HG02884 (cell line): Measurements from ENCODE around the gene KRT72.

Experiments used
- ATAC-seq: cut with Tn5 transposase; IDR thresholded peaks from one replicate; pipeline ENCODE4 v1.9.1; 2021; ENCODE audit warnings: mild to moderate bottlenecking, moderate library complexity; ENCODE audit not compliant: unreplicated experiment

The KRT72 gene

DNA sequence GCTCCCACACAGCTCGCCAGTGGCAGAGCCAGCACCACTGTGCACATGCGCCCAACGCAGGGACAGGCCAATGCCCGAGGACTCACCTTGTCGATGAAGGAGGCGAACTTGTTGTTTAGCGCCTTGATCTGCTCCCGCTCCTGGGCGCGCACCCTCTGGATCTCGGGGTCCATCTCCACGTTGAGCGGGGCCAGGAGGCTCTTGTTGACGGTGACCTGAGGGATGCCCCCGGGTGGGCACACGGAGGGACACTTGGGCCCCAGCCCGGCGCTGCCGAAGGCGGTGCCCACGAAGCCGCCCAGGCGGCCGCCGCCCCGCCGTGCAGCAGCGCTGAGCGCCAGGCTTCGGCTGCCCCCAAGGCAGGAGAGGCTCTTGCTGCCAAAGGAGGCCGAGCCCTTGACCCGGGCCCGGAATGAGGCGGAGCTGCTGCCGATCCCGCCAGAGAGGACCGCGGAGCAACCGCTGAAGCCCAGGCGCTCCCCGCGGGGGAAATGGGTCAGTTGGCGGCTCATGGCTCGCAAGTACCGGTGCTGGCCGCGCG, at the start of gene KRT72:
Gene KRT72, minus strand, starts transcription at position 523 of the 541 bp plus-strand sequence. Its CDS starts 11 bp downstream, at position 512.
- ATAC-seq = no peak

DNA sequence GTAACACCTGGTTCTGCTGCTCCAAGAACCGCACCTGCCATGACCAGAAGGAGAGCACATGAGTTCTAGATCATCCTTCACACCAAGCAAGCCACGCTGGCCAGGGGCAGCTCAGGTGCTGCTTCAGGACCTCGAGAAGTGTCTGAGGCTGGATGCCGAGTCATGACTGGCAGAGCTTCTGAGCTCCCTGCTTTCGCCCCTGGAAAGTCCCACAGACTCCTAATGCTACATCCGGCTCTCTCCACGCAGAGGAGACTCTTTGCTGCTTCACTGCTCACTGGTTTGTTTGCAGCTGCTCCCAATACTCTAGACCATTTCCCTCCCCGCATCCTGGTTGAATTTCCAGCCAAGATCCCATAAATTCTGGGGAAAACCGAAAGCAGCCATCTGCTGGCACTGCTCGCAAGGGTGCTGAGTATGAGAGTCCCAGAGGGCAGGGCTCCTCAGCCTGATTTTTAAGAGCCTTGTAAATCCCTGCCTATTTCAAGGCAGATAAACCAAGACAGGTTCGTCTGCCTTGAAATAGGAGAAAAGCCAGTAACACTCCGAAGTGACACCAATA, 49.3 kb upstream of the KRT72 start:
- no peak for ATAC-seq

DNA sequence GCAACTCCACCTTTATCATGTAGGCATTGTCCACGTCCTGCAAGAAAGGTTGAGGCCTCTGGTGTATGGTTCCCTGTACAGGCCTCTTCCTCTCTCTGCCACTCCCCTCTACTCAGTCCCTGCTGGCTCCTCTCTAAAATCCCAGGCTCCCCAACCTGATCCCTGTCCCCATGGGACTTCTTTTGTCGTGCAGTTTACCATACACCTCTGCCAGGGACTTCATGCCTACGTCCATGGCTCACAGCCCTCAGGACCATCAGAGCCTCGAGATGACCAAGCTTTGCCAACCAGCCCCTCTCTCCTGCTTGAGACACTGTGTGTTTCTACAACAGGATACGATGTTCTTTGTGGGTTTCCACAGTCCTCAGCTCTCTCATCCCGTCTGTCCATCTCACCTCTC, 47.8 kb upstream of the KRT72 start:
- ATAC-seq = no peak

DNA sequence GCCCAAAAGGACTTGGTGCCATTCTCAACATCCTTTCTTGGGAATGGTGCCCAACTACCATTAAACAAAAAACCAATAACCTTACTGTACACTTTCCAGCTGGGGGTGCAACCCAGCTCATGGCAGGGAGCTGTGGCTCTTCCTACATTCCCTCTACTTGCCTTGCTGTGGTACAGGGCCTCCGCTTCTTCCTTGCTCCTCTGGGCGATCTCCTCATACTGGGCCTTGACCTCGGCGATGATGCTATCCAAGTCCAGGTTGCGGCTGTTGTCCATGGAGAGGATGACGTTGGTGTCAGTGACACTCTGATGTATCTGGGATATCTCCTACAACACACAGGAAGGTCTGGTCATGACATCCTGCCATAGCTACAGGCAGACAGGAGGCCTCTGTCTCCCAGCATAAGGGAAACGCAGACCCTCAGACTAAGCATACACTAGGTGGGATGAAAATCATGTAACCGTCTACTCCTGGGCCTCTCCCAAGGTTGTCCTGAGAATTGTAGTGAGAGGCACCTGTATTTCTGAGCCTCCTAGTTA, 46.8 kb upstream of the KRT72 start:
- ATAC-seq = no peak

DNA sequence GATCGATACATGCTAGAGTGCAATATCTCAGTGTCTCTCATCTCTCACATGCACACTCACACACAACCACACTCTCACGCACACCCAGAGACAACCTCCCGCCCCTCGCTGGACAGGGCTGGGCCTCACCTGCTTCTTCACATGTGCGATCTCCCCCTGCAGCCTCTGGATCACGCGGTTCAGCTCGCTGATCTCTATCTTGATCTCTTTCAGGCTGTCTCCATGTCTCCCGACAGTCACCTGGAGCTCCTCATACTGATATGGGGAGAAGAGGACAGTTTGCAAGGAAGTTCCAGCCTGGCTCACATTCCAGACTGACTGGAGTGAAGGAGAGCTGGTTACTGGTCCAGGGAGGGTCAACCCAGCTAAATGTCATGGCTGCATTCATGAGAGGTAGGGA, 46.3 kb upstream of the KRT72 start:
- no peak for ATAC-seq

DNA sequence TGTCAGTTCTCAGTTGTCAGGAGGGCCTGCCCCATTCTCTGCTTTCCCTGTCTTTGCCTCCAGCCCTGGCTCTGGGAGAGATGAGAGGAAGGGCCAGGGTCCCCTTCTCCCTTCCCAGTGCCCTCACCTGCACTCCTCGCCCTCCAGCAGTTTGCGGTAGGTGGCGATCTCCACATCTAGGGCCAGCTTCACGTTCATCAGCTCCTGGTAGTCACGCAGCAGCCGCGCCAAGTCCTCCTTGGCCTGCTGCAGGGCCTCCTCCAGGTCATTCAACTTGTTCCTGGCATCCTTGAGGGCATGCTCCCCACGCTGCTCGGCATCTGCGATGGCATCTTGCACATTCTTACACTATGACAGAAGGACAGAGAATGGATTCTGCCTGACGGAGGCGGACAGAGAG, 45.4 kb upstream of the KRT72 start:
- ATAC-seq = no peak

DNA sequence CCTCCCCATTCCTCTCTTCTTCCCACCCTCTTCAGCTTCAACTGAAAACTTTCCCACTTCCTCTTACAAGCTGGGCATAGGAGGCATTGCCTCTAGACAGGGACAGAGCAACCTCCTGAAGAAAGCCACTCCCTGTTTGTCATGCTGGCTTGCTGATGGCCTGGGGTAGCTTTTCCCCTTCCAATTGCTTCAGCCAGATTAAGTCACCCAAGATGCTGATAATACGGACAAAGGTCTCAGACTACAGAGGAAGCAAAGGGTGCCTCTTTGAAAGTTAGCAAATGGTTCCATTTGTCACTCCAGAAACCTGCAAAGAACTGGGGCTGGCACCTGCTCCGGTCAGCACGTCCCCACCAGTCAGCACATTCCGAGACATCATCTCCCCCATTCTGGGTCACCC, 44.7 kb upstream of the KRT72 start:
- ATAC-seq = no peak

DNA sequence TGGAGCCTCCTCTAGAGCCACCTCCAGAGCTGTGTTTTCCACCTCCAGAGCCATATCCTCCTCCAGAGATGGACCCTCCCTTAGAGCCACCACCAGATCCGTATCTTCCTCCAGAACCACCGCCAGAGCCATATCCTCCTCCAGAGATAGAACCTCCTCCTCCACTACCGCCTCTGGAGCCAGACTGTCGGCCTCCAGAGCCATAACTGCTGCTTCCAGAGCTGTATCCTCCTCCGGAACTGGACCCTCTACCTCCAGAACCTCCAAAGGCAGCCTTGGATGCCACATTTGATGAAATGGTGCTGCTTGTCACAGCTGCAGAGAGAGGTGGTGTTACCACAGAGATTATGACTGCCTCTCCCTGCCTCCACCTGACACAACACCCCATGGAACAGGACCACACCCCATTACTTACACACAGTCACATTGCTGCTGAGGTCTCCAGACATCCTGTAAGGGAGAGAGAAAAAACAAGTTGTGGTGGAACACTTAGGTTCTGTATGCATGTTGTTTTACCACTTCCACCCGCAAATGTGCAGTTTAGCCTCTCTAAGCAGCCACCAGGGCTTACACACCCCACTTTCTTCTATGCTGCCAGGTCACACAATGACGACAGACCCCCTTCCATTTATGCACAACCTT, 44.0 kb upstream of the KRT72 start:
- no peak for ATAC-seq

DNA sequence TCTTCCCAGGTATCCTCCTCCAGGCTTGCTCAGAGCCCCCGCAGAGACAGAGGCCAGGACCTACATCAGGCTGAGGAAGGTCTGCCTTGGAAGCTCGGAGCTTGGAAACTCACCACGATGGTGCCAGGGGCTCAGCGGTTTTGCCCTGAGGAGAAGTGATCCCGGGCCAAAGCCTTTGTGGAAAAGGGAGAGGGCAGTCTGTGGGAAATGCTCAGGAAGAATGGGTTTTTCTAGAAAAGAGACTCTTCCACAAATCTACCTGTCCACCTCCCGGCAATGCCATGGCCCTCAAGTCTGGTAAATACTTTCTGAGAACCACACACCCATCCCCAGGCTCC, 42.8 kb upstream of the KRT72 start:
- no peak for ATAC-seq

DNA sequence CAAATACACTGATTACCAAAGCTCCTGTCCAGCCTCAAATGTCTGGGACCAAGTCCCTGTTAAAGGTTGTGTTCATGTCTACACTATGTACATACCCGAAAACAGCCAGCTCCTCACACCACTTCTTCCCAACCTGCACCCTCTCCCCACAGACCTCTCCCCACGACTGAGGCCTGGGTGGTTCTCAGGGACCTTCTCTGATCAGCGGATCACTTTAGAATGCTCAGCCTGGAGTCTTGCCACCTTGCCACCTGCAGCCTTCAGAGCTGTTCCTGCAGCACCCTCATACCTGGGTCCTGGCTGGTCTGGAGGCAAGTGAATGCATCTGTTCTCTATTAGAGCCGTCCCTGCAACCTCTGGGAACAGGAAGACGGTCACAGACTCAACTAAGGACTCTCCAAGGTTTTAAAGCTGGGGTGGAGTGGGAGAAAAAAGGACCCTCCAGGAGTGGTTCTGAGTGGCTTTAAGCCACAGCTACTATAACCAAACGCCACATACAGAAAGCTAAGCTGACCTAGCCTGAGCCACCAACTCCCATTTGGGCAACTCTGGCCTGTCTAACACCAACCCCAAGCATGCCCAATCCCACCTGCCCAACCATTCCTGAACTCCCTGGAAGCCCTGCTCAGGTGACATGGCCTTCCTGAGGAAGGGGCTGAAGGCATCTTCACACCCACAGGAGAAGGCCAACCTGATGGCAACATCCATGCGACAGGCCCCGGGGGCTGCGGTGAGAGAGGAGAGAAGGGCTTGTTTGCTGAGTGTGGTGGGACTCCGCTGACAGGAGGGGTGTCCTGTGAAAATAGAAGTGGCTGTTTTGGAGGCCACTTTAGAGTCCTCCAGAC, 42.2 kb upstream of the KRT72 start:
- no peak for ATAC-seq

DNA sequence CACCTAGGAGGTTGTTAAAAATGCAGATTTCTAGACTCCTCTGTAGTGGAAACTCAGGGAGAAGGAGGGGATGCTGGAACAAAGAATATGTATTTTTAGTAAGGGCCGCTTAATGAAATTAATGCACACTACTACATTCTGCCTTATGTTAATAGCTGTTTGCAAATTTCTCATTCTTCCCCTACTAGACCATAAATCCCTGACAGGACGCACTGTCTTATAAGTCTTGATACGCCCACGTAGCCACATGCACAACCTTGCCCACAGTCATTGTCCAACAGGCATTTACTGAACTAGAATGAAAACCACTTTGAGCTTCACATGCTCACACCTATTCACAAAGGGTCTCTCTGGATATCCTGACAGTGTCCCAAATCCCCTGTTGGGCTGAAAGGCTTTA, 40.2 kb upstream of the KRT72 start:
- no peak for ATAC-seq

DNA sequence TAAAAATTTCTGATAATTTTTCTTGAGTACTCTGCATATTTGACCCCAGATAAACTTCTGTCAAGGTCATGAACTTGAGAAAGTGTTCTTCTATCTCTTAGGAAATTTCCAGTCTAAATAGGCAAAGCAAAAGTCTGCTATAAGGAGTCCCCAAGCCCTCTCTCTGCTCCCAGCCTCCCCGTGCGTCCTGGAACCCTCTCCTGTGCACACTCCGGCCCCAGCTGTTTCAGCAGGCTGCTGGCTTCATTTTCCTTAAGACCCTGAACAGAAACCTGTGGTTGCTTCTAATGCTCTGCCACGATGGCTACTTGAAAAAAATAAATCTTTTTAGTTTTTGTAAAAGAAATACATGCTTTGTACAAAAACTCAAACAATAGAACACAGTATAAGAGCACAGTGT, 36.0 kb upstream of the KRT72 start:
- no peak for ATAC-seq

DNA sequence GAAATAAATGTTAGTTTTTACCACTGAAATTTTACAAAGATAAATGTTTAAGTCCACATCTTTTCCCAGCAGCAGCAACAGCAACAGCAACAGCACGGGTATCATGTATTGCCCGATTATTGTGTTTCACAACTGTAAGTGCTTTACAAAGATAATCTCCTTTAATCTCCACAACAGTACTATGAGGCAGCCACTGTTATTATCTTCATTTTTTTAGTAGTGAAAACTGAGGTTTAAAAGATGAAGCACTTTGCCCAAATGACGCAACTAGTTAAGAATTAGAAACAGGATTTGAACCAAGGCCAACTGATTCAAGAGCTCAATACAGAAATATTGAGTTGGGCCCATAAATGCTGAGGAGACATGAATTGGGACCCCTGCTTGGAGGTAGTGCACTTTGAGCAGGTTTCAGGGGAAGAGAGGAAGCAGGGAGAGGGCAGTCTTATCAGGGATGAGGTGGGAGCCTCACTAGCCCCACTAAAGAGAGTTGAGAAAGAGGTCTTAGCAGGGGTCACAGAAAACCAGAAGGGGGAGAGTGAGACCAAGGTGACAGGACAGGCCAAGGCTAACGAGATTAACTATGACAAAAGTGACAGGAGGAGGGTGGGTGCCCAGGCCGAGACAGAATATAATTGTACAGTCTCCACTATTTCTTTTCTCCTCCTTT, 35.5 kb upstream of the KRT72 start:
- no peak for ATAC-seq

DNA sequence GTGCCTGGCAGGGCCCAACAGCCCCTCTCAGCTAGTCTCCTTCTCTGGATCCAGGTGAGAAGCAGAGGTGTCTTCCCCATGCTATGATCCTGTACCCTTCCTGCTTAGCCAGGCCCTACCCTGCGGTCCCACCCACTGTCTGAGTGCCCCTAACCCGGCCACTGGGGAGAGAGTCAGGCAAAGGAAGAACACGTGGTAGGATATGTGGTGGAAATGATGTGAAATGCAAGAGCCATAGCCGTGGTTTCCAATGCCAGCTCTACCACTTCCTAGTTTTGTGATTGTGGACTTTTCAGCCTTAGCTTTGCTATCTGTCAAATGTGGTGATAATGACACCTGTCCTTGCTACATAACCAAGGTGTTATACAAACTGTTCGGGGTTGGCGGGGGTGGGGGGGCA, 34.9 kb upstream of the KRT72 start:
- ATAC-seq = no peak

DNA sequence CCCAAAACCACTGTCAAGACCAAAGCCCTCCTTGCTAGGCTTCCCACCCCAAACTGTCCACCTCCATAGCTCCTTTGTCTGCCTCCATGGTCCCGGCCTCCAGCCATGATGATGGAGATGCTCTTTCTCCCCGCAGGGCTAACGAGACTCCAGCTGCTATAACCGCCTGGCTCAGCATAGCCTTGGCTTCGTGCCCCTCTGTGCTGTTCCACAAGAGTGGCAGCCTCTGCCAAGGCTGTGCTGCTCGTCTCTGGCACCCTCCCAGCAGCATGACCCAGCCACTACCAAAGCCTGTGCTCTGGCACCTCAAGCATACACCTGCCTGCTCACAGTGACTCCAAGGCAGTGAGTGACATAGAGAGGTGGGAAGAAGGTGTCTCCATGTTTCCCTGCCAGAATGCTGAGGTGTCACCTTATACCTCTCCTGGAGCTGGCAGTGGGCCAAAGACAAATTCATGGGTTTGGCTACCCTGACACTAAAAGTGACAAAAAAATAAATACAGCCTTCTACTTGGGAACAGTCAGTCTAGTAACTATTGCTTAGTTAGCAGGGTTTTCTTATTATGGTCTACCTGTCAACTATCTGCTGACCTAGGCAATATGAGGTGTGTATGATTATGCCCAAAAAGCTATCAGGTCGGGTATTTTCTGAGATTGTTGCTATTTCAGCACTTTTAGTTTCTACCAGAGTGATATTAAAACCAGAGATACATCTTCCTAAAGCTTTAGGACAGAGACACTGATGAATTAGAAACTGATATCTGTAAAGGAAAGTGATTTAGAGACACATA, 33.2 kb upstream of the KRT72 start:
- ATAC-seq = no peak

DNA sequence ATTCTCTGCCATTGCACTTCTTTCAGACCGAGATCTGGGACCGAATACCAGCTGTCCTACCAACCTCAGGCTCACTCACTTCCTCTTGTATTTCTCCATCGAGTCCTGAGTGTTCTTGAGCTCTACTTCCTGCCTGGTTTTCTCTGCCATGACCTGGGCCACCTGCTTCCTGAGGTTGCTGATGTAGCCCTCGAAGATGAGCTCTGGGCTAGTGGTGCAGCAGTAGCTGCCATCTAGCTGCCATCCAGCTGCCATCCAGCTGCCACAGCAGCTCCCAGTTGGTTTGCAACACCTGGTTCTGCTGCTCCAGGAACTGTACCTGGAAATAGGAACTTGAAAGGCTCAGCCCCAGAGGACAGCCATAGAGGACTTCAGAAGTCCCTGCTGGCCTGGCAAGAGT, 32.1 kb upstream of the KRT72 start:
- ATAC-seq = no peak

DNA sequence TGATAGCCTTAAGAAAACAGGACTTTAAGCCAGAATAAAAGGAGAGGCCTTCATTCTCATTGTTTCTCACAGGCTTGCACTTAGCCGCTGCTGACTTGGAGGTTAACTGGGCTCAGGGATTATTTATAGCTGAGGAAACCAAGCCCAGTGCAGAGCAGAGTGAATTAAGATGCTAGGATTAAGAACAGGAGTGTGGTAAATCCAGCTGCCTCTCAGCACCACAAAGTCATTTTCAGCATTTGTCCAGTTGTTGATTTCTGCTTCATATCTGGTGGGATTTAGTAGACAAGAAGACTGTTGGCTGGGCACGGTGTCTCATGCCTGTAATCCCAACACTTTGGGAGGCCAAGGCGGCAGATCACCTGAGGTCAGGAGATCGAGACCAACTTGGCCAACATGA, 31.4 kb upstream of the KRT72 start:
- ATAC-seq = no peak

DNA sequence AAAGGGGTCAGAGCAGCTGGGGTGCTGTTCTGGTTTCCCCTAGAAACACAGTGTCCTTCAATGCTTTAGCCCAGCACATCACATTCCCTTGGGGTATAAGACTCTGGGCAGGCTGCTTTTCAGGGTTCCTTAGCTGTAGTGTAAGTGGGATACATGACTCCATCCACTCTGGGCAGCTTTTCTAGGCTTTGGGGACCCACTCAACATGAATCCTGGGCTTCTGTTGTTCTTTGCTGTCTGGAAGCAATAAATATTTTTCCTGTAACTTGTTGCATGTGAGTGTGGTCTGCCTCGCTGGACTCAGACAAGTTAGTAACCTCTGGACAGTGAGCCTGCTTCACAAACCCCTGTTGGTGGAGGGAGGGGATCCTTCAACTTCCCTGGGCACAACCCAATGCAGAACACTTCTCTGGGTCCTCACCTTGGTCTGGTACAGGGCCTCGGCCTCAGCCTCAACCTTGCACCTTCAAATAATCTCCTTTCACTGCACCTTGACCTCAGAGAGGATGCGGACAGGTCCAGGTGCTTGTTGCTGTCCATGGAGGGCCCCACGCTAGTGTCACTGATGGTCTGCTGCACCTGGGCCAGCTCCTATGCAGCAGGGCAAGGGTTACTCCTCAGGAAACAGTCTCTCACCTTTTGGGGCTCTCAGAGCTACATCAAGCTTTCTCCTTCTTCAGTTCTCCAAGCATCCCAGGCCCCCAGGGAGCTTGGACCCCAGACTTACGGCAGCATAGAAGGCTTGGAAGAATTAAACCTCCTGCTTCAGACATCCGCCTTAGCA, 30.6 kb upstream of the KRT72 start:
- ATAC-seq = no peak

DNA sequence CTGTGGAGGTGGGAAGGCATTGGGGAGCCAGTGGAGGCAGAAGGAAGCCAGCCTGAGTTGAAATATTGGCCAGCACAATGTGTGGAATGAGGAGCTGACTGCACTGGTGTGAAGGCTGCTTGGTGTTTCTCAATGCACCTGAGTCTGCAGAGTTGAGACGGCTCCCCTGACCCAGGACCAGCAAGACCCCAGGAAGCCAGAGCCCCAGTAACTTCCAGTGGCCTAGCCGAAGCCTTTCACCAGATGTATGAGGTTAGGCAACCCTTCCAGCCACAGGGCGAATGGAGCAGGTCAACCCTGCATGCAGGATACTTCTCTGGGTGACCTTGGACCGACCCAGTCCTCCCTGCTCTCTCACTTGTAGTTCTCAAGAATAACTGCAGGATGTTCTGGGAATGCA, 30.0 kb upstream of the KRT72 start:
- no peak for ATAC-seq
